HG03571 (cell line): ENCODE measurements around the gene HTT.

Experiments
- ATAC-seq: cut with Tn5 transposase; IDR thresholded peaks from one replicate; pipeline ENCODE4 v1.9.1; 2021; ENCODE audit not compliant: unreplicated experiment

HTT gene

DNA sequence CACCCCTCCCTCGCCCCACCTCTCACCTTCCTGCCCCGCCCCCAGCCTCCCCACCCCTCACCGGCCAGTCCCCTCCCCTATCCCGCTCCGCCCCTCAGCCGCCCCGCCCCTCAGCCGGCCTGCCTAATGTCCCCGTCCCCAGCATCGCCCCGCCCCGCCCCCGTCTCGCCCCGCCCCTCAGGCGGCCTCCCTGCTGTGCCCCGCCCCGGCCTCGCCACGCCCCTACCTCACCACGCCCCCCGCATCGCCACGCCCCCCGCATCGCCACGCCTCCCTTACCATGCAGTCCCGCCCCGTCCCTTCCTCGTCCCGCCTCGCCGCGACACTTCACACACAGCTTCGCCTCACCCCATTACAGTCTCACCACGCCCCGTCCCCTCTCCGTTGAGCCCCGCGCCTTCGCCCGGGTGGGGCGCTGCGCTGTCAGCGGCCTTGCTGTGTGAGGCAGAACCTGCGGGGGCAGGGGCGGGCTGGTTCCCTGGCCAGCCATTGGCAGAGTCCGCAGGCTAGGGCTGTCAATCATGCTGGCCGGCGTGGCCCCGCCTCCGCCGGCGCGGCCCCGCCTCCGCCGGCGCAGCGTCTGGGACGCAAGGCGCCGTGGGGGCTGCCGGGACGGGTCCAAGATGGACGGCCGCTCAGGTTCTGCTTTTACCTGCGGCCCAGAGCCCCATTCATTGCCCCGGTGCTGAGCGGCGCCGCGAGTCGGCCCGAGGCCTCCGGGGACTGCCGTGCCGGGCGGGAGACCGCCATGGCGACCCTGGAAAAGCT is at the start of gene HTT, which contains the start of gene HTT-AS:
HTT (plus strand) TSS at position 604 of the 768 bp plus-strand sequence; CDS start at position 749, 145 bp downstream.
HTT-AS (minus strand) TSS at position 461 of the 768 bp plus-strand sequence.
- peak; percentile 62 for ATAC-seq

DNA sequence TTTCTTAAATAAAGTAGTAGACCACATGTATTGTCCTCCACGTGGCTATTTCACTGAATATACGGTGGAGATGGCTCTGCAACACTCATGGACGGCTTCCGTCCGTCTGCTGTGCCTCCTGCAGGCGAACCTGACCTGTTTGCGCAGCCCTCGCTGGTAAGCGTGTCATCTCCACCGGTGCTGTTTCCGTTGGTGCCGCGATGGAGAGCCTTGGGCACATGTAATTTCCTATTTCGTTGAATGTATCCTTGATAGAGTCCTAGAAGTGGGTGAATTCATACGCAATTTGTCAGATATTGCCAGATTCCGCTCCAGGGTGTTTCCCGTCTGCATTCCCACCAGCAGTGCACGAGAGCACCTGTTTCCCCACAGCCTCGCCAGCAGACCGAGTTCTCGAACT is 48.6 kb upstream of the HTT start:
- no peak for ATAC-seq

- ATAC-seq = no peak
Measured at GRCh38 chr4:3026540-3026939, 47.9 kb upstream of the HTT start.

DNA sequence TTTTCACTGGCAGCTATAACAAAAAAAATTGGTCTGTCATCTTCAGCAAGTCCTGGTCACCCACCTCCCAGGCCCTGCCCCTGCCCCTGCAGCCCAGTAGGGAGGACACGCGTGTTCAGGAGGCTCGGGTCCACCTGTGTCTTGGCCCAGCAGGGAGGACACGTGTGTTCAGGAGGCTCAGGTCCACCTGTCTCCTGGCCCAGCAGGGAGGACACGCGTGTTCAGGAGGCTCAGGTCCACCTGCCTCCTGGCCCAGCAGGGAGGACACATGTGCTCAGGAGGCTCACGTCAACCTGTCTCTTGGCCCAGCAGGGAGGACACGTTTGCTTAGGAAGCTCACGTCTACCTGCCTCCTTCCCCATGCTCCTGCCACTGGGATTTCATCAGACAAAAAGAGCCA is 45.0 kb upstream of the HTT start:
- no peak for ATAC-seq

DNA sequence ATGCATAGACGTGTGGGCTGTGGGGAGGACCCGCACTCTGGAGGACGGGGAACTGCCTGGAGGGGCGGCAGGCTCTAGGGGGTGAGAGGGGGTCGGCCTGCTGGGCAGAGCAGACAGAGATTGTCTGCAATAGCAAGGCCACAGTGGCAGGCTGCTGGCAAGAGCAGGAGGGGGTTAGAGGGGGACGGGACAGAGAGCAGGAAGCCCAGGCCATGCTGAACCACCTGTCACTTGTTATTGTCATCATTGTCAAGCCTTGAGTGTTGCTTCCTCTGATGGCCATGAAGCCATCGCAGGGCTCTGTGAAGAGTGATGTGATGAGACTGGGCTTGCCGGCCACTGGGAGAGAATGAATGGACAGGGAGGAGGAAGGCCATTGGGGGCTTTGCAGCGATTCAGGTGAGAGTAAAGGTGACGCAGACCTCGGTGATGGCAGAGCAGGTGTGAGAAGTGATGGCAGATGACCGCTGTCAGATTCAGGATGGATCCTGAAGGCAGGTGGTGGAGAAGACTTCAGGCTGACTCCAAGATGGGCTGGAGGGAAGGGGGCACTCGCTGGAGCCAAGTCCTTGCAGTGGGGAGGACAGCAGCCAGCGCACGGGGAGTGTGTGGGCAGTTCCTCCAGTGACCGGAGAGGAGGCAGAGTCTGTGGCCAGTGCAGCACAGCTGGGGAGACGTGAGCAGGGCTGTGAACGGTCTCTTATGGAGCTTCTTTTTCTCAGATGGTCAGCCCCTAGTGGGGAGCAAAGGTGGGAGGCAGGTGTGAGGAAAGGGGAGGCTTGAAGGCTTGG is 43.7 kb upstream of the HTT start:
- no peak for ATAC-seq

DNA sequence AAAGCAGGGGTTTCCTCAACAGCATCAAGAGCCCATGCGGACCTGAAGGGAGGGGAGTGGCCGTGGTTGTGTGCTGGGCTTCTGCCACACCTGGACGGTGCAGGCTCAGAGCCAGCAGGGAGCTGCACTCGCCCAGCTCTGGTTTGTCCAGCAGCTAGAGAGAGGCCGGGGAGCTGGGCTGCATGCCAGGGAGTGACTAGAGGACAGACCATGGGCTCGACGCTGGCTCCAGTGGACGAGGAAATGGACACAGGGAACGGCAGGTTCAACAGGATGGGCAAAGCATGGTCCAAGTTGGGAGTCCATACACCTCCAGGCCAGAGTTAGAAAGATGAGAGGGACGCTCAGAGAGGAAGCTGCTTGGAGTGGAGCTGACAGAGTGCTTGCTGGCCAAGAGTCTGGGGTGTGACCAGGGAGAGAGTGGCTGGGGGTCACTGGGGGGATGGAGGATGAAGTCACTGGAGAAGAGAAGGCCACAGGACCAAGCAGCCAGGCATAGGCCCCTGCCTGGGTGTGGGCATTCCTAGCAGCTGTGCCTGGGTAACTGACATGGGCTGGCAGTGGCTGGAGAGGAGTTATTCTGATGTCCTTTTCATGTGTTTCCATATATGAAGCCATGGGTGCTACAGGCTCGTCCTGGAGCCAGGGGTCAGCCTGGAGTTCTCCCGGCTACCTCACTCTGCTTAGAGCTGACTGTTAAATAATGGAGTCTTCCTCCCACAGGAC is 43.0 kb upstream of the HTT start:
- ATAC-seq = no peak

DNA sequence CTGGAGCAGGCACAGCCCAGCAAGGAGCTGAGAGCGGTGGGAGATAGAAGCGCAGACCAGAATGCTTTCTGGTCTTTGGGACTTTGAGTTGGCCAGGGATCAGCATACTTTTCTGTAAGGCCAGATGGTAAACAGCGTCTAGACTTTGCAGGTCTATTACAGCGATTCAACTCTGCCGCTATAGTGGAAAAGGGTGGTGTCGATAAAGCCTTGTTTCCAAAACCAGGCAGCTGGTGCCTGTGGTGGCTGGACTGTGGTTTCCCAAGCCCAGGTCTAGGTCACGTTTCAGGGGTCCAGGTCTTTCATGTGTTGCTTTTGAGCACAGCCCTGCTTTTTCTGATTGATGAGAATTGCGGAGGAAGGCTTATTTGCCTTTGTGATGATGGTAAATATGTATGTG is 40.2 kb upstream of the HTT start:
- no peak for ATAC-seq

DNA sequence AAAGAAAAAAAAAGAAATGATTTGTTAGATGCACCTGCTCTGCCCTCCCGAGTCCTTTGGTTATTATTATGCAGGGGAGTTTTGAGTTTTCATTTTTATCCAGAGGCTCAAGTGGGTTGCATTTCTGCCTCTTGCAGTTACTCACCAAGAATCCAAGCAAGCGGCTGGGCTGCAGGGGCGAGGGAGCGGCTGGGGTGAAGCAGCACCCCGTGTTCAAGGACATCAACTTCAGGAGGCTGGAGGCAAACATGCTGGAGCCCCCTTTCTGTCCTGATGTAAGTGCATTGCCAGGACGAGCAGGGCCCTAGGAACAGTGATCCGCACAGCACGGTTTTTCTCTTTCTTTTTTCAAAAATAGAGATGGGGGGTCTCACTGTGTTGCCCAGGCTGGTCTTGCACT is 39.2 kb upstream of the HTT start:
- ATAC-seq = no peak

DNA sequence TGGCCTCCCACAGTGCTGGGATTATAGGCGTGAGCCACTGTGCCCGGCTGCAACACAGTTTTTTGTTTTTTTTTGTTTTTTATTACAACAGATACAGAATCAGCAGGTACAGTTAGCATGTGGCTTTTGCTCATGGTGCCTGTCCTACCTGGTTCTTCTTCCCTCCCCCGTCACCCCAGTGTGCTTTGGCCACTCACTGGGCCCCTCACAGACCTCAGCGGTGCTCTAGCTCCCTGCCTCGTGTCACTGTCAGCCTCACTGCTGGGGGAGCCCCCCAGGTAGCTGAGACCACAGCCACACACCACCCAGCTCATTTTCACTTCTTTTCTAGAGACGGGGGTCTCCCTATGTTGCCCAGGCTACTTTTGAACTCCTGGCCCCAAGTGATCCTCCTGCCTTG is 38.8 kb upstream of the HTT start:
- no peak for ATAC-seq

DNA sequence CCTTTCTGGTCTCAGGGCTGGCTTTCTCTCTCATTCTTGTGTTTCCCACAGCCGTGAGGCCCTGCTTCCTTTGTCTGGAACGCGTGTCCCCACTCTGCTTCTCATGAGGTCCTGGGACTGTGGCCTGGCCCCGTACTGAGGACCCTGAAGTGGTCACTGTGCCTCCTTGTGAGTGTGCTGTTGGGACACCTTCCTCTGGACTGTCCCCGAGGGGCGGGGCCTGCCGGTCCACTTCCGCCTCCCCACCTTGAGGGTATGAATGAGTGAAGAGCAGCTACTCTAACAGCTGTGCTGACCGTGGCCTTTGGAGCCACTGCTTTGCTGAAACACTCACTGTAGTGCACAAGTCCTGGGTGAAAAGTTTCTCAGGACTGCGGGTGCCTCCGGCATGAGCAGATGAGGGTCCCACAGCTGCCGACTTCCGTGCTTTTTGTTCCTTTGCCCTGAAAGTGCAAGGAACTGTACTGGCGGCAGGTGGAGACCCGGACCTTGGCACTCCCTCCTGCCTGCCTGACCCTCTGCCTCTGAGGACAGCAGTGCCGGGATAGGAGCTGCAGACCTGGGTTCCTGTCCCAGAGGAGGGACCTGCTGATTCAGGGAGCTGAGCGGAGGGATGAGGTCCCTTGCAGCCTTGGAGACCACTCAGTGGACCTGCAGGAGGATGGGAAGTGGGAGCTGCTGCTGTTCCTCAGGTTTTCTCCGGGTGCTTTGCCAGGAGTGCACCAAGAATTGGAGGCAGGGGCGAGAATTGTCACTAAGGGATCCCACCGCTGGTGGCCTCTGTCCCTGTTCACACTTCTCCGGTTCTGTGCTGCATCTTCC is 38.1 kb upstream of the HTT start:
- no peak for ATAC-seq

DNA sequence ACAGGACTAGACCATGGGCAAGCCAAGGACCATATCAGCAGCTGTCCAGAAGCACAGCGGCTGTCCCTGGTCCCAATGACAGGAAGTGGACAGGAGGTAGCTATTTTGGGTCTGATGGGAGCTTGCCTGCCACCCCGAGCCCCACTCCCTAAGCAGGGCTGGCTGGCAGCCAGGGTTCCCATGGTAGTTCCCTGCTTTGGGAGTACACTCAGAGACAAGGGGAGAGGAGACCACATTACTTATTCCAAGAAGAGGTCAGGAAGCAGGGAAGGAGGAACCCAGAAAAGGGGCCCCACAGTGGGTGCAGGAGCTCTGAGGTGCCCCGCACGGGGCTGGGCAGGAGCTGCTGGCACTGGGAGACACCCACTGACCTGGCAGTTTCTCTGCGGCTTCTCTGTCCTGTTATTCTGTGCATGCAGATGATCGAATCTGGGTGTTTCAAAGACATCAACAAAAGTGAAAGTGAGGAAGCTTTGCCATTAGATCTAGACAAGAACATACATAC is 36.5 kb upstream of the HTT start:
- ATAC-seq = no peak

GRCh38 chr4:3039706-3040366 is 34.6 kb upstream of the HTT start:
- no peak for ATAC-seq

GRCh38 chr4:3040452-3041191 is 33.9 kb upstream of the HTT start:
- peak; percentile 40 for ATAC-seq

- no peak for ATAC-seq
Measured at GRCh38 chr4:3041192-3042142, 33.0 kb upstream of the HTT start.

- no peak for ATAC-seq
Measured at GRCh38 chr4:3042226-3042625, 32.3 kb upstream of the HTT start.

GRCh38 chr4:3043282-3044020 is 31.0 kb upstream of the HTT start:
- ATAC-seq = no peak
